Aorta (tissue), 5 donors: ENCODE results near the gene GDPD5. TPM values are rescaled to one million over a fixed set of nuclear protein-coding genes. Genes with fewer than 3 reads are reported as not detected.

ENCODE experiments used
- ATAC-seq: fragments of 200-7000 bp; cut with Tn5 transposase; one replicate; pipeline ENCODE4 v1.9.1; 2022; ENCODE audit warnings: moderate library complexity; ENCODE audit not compliant: low FRiP score
- DNase-seq, 2 donors: peaks; one replicate each; pipeline ENCODE4 v3.0.0-alpha.2; 2020
- H3K27ac ChIP-seq, 2 donors: one replicate each; pipeline ENCODE4 v1.5.1; 2013; ENCODE audit warnings: low read length in 2 of 2, mild to moderate bottlenecking in 2 of 2, moderate library complexity in 2 of 2, control low read depth in 1 of 2, inconsistent platforms in 1 of 2, low read depth in 1 of 2
- H3K27me3 ChIP-seq, 2 donors: one replicate each; pipeline ENCODE4 v1.6.1; 2013; ENCODE audit warnings: control low read depth in 1 of 2, low read length in 1 of 2, mild to moderate bottlenecking in 1 of 2, moderate library complexity in 1 of 2; ENCODE audit not compliant: insufficient read depth in 2 of 2, control insufficient read depth in 1 of 2
- H3K36me3 ChIP-seq, 2 donors: one replicate each; pipeline ENCODE4 v1.6.1; 2013; ENCODE audit warnings: control low read depth in 1 of 2, low read length in 1 of 2, mild to moderate bottlenecking in 1 of 2; ENCODE audit not compliant: insufficient read depth in 2 of 2, control insufficient read depth in 1 of 2
- H3K4me1 ChIP-seq, 2 donors: one replicate each; pipeline ENCODE4 v1.6.1; 2013; ENCODE audit warnings: low read length in 2 of 2, control low read depth in 1 of 2, mild to moderate bottlenecking in 1 of 2, moderate library complexity in 1 of 2; ENCODE audit not compliant: insufficient read depth in 2 of 2, control insufficient read depth in 1 of 2
- H3K4me3 ChIP-seq, 2 donors: one replicate each; pipeline ENCODE4 v1.5.1; 2013; ENCODE audit warnings: low read length in 2 of 2, control low read depth in 1 of 2, mild to moderate bottlenecking in 1 of 2
- H3K9me3 ChIP-seq: one replicate; pipeline ENCODE4 v1.6.1; 2013; ENCODE audit warnings: mild to moderate bottlenecking, low read length; ENCODE audit not compliant: control insufficient read depth
- WGBS, 2 donors: extraction: QIAGEN DNeasy Blood & Tissue Kit; methylation state at CpG; one replicate each; pipeline ENCODE4 v1.1.7; 2013; 5-methylcytosine and 5-hydroxymethylcytosine counted together
- intact Hi-C, 2 donors: fragments of 100-400 bp; cut with DNase I; formaldehyde crosslinking; loops; one replicate each; pipeline versions ENCODE4 v1.14.2 to v1.15.0; 2022
- polyA plus RNA-seq, 2 donors: library from polyadenylated mRNA; stranded (reverse); fragments of 200-250 nt; gene quantifications; one replicate each; pipeline ENCODE4 v1.2.3, GENCODE V29; 2013
- total RNA-seq, 2 donors: library from RNA; stranded (reverse); fragmentation: NEBNext Ultra II Directional; extraction: Animal tissue kit (Norgen Biotek cat#: 25700); gene quantifications; one replicate each; pipeline ENCODE4 v1.2.1, GENCODE V29; 2021
- donor health status: healthy with polysubstance abuse.
- donor health status: Bipolar disorder and iron deficiency.
- donor health status: DM: no; HTN: no; CAD: no.
- donor health status: DM: no; HTN: no; CAD: no.
- donor health status: DM: yes; HTN: yes; CAD: no.

Gene GDPD5
- total and polyA plus RNA-seq, 4 donors, result 3.5 to 53.0 (median 34.2) TPM

DNA sequence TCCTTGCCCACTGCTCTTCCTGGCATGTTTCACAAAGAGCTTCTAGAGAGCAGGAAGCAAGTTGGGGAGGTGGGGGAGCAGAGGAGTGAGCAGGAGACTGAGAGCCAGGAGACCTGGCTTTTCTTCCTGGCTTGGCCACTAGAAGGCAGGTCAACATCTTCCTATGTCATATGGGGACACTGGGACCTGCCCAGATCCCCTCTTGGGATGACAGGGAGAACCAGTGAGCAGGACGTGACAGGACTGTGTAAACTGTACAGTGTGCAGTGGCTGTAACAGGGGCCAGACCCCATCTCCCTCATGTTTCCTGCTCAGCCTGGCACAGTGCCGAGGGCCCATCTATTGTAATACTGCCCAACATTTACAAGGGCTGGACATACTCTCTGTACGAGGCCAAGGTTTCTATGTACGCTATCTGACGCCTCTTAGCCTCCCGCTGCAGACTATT lies 29.4 kb downstream of the GDPD5 start:
- Histone ChIP-seq H3K27ac (no peak overlapping the region), H3K4me3 (no peak overlapping the region), H3K4me1 (no peaks in the 10 kb centered on the region), H3K9me3 (no peaks in the 10 kb centered on the region), H3K36me3 (no peaks in the 10 kb centered on the region), H3K27me3 (no peaks in the 10 kb centered on the region)
- intact Hi-C loops, result no loop called here
- WGBS, 2 donors, result 82 to 90% methylated on average over 6 of the region's 6 CpGs
- DNase-seq (no peak), ATAC-seq (no peak)

DNA sequence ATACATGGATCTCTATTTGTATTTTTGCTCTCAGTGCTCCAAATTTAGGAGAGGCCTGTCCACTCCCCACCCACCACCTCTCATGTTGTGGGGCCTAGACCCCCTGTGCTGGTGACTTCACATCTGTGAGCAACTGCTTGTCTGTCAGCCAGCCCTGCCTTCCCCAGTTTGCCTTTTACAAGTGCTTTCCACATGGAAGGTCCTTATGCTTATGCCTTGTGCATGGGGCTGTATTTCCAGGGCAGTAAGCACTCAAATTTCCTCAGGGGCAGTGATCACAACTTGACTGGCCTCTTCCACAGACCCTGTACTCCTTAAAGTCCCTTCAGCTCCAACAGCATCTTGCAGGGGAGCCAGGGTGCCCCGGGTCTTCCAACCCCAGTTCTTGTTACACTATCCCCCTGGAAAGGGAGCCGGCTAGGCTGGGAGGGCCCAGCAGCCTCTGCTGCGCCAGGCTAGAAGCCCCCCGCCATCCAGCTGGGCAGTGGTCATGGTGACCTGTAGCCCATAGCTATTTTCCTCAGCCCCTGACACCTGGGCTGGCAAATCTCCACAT lies 29.9 kb downstream of the GDPD5 start:
- no peak for DNase-seq
- WGBS, 2 donors, result 90 to 91% methylated on average over 4 of the region's 4 CpGs
- intact Hi-C loops, result no loop called here
- no peak overlapping the region for H3K4me3 ChIP-seq
- no peak overlapping the region for H3K27ac ChIP-seq
- H3K9me3 ChIP-seq, result no peaks in the 10 kb centered on the region
- no peaks in the 10 kb centered on the region for H3K27me3 ChIP-seq
- no peaks in the 10 kb centered on the region for H3K36me3 ChIP-seq
- ATAC-seq, result no peak
- no peaks in the 10 kb centered on the region for H3K4me1 ChIP-seq

- Histone ChIP-seq H3K27me3 (no peaks in the 10 kb centered on the region), H3K4me3 (no peak overlapping the region), H3K27ac (no peak overlapping the region), H3K4me1 (no peaks in the 10 kb centered on the region), H3K9me3 (no peaks in the 10 kb centered on the region), H3K36me3 (no peaks in the 10 kb centered on the region)
- intact Hi-C loops, result no loop called here
- DNase-seq, result no peak
- ATAC-seq, result no peak
- 88 to 92% methylated on average over 3 of the region's 3 CpGs for WGBS, 2 donors
These were observed 32.1 kb downstream of the GDPD5 start for GRCh38 chr11:75493626-75494025.

- no peaks in the 10 kb centered on the region for H3K27me3 ChIP-seq
- no peak overlapping the region for H3K4me3 ChIP-seq
- no peak for DNase-seq
- no peak for ATAC-seq
- no peak overlapping the region for H3K27ac ChIP-seq
- no peaks in the 10 kb centered on the region for H3K9me3 ChIP-seq
- H3K36me3 ChIP-seq, result no peaks in the 10 kb centered on the region
- H3K4me1 ChIP-seq, result no peaks in the 10 kb centered on the region
- WGBS, 2 donors, result 71 to 74% methylated on average over 6 of the region's 6 CpGs
- intact Hi-C loops, result no loop called here
These were observed 33.4 kb downstream of the GDPD5 start for GRCh38 chr11:75492181-75492820.

DNA sequence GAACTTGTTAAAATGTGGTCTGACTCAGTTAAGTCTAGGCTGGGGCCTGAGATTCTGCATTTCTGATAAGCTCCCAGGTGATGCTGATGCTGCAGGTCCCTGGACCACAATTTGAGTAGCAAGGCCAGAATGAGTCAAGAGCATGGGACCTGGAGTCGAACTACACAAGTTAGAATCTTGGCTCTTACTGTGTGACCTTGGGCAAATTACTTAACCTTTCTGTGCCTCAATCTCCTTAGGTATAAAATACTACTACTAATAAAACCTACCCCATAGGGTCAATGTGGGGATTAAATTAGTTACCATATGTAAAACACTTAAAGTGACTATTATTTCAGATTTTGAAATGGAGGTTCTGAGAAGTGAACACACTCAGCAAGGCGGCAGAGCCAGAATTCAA lies 34.3 kb downstream of the GDPD5 start:
- intact Hi-C loops, result no loop called here
- no peak for ATAC-seq
- Histone ChIP-seq H3K4me1 (no peaks in the 10 kb centered on the region), H3K27me3 (no peaks in the 10 kb centered on the region), H3K27ac (no peak overlapping the region), H3K9me3 (no peaks in the 10 kb centered on the region), H3K36me3 (no peaks in the 10 kb centered on the region), H3K4me3 (no peak overlapping the region)
- WGBS, 2 donors, result 97 to 100% methylated on average over 2 of the region's 2 CpGs
- no peak for DNase-seq

DNA sequence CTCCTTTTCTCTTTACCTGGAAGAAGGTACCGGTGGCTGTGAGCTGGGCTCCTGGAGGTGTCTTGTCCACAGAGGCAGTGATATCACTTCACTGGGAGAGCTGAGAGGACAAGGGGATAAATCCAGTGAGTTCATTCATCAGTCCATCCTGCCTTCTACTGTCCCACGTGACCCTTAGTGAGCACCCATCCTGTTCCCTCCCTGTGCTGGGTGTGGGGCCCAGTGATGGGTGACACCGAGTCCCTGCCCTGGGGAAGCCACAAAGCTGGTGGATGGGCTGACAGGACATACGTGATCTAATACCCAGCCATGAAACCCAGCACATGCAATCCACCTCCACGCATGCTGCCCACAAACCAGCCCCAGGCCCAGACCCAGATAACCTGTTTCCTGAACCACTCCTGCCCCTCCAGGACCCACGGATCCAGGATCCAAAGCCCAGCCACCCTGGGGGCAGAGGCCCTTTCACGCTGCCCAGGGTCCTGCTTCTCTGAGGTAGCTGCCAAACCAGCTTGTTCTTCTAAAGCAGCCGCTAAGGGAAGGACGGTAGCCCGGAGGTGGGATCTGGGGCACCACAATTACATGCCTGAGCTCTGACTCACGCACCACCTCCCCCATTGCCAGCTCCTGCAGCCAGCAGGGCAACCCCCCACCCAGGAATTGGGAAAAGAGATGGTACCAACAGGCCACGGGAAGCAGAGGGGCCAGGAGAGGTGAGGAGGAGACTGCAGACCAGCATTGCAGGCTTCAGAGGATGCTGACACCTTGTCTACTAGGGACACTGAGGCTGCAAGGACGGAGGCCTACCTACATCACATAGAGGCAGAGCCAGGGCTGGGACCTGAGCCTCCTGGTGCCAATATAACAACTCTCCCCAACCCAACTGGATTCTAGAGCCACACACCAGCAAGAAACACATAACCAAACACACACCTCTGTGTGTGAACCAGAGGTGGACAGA lies 35.2 kb downstream of the GDPD5 start:
- Histone ChIP-seq H3K27ac (no peak overlapping the region), H3K4me1 (no peaks in the 10 kb centered on the region), H3K9me3 (no peaks in the 10 kb centered on the region), H3K4me3 (no peak overlapping the region), H3K27me3 (no peaks in the 10 kb centered on the region), H3K36me3 (no peaks in the 10 kb centered on the region)
- ATAC-seq, result no peak
- 75 to 78% methylated on average over 13 of the region's 13 CpGs for whole genome bisulfite sequencing, 2 donors
- intact Hi-C loops, result no loop called here
- DNase-seq, result no peak

- Histone ChIP-seq H3K4me3 (no peak overlapping the region), H3K4me1 (no peaks in the 10 kb centered on the region), H3K36me3 (no peaks in the 10 kb centered on the region), H3K27ac (no peak overlapping the region), H3K27me3 (no peaks in the 10 kb centered on the region), H3K9me3 (no peaks in the 10 kb centered on the region)
- ATAC-seq (no peak), DNase-seq (no peak)
- intact Hi-C loops, result no loop called here
- 55 to 58% methylated on average over 4 of the region's 4 CpGs for WGBS, 2 donors
These were observed 38.4 kb downstream of the GDPD5 start for GRCh38 chr11:75487365-75487764.

- ATAC-seq, result no peak
- WGBS, 2 donors, result 96 to 100% methylated on average over 1 to 4 of the region's 4 CpGs
- DNase-seq, result no peak
- Histone ChIP-seq H3K9me3 (no peaks in the 10 kb centered on the region), H3K4me3 (no peak overlapping the region), H3K4me1 (no peaks in the 10 kb centered on the region), H3K27me3 (no peaks in the 10 kb centered on the region), H3K27ac (no peak overlapping the region), H3K36me3 (no peaks in the 10 kb centered on the region)
- intact Hi-C loops, result no loop called here
These were observed 40.0 kb downstream of the GDPD5 start for GRCh38 chr11:75485742-75486141.
